Mesenteric fat pad (tissue), 1 donor: ENCODE measurements around the gene GOLGA5. TPM values are rescaled to one million over a fixed set of nuclear protein-coding genes. Genes with fewer than 3 reads are reported as not detected.

Experiments used
- DNase-seq: peaks from one replicate; pipeline ENCODE4 v3.0.0-alpha.2; 2020; ENCODE audit warnings: low spot score
- total RNA-seq: library from RNA; stranded (reverse); fragmentation: NEBNext Ultra II Directional; extraction: Animal tissue kit (Norgen Biotek cat#: 25700); gene quantifications from one replicate; pipeline ENCODE4 v1.2.1, GENCODE V29; 2021
- donor health status: DM: yes; HTN: yes; CAD: no.

GOLGA5 gene
- total RNA-seq, 1 donor from 2014 or later, result 35.3 TPM

GRCh38 chr14:92874962-92875661, 81.0 kb downstream of the GOLGA5 start:
- no peak for DNase-seq

GRCh38 chr14:92877757-92878431, 83.8 kb downstream of the GOLGA5 start:
- DNase-seq, result no peak

GRCh38 chr14:92880351-92880750, 86.2 kb downstream of the GOLGA5 start:
- DNase-seq, result no peak

GRCh38 chr14:92880851-92881250, 86.7 kb downstream of the GOLGA5 start:
- no peak for DNase-seq

GRCh38 chr14:92883066-92883465, 89.0 kb downstream of the GOLGA5 start:
- DNase-seq, result no peak

GRCh38 chr14:92884410-92884809, 90.3 kb downstream of the GOLGA5 start:
- no peak for DNase-seq

- DNase-seq, result no peak
Measured at GRCh38 chr14:92885279-92886061, 91.4 kb downstream of the GOLGA5 start.

- no peak for DNase-seq
Measured at GRCh38 chr14:92886337-92886736, 92.2 kb downstream of the GOLGA5 start.

GRCh38 chr14:92887157-92887556, 93.1 kb downstream of the GOLGA5 start:
- no peak for DNase-seq

GRCh38 chr14:92888896-92889295, 94.8 kb downstream of the GOLGA5 start:
- no peak for DNase-seq

Other genes with a start within 250 kb of the GOLGA5 start
- 150 TPM for gene LGMN, start 45.7 kb upstream of the GOLGA5 start, total RNA-seq
- 0.22 TPM for gene CHGA, start 128.8 kb downstream of the GOLGA5 start, total RNA-seq